Measurements from ENCODE around the gene SLC35B1.
A peak's percentile ranks its signal among the peaks of the same experiment; 100 is the strongest.
"Not testable (repeated sequence)": the region's sequence is repeated elsewhere in the genome, so short reads cannot be mapped to it uniquely, and the experiment has no call there.

The SLC35B1 gene

DNA sequence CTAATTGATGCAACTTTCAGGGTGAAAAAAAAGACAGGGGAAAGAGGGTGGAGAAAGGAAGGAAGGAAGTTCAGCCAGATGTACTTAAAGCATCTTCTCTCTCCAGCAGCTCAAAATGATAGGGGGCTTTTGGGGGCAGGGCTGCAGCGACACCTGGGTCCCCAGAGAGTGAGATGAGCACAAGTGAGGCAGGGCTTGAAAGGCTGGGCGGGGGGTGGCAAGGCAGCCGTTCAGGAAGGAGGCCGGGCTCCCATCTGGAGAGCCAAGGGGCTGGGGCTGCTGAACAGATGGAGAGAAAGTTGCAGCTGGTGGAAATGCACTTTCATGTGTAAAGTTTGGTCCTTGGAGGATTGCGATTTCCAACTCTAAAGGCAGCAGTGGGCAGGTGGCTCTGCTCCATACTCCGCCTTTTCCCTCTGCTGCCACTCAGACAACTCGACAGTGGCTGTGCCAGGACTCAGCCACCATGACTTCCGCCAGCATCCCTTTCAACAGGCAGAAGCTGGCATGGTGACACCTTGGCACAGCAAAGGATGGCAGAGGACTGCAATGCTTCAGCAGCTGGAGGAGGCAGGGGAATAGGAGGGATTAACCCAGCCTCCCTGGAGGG is 7.7 kb downstream of the SLC35B1 start:
- DNase-seq (ENCODE audit: low read depth in 2 of 2), result no peak

DNA sequence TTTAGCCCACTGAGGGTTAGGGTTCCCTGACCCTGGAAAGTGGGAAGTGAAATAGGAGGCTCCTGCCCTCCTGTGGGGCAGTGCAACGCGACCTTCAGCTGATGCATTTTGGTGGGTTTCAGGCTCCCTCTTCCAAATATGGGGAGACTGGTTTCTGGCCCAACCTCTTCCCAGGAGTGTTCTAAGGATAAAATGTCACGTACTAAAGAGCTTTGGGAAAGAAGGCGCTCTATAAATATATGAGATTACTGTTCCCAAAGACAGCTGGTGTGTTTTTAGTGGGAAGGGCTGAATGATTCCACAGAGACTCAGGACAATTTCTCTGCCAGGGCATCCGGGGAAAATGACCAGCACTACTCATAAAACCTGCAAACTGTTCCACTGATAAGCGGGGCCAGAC is 9.8 kb downstream of the SLC35B1 start:
- no peak for DNase-seq (ENCODE audit: low read depth in 2 of 2)

DNA sequence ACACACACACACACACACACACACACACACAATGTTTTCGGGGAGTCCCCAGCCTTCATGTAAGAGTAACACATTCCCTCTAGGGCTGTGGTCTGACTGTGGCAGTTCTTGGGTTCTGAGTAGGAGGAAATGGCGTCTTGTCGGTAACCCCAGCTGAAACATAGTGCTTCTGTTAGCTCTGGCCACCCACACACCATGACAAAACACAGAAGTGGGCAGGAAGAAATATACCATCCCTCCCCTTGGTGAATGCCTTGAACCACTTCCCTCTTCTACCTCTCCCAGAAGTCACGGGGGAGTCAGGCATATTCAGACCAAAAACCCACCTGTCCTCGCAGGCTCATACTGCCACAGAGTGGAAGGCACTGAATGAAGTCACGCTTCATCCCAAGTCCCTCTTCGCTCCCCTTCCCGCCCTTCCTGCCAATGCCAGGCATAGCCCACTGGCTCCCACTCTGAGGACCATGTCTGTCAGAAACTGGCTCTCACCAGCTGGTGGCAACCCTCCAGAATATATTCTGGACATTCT is 11.5 kb downstream of the SLC35B1 start:
- no peak for DNase-seq (ENCODE audit: low read depth in 2 of 2)

- DNase-seq (ENCODE audit: low read depth in 2 of 2), result no peak
Measured at GRCh38 chr17:49695698-49696232, 12.0 kb downstream of the SLC35B1 start.

DNA sequence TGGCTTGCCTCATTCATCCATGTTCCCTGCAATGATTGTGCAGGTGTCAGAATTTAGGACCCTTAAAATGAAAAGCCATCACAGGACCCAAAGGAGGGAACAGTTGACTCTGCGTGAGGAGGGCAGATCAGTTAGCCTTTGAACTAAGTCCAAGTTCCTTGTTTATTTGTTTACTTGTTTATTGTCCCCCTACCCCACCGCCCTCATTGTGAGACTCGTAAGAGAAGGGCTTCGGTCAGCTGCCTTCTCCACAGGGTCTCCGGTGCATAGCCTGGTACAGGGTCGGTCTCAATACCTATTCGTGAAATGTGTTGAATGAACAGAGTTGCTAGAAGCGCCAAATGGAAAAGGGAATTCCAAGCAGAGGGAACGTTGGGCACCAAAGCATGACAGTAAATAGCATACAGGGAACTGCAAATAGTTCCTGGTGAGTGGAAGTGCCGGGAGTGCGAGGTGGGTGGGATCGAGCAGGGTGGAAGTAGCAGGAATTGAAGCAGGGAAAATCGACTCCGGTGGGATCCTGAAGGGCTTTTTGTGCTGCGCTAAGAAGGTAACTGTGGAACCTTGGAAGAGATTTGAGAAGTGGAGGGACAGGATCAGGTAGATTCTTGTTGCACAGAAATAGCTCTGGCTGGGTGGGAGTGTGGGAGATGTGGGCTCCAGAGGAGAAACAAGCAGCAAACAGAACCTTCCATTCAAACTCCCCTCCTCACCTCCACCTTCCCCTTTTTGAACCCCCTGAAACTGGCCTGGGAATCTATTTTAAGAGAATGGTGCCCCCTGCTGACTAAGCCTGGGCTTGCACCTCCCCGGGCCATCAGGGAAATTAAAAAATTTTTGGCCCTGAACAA is 12.7 kb downstream of the SLC35B1 start:
- no peak for DNase-seq (ENCODE audit: low read depth in 2 of 2)

DNA sequence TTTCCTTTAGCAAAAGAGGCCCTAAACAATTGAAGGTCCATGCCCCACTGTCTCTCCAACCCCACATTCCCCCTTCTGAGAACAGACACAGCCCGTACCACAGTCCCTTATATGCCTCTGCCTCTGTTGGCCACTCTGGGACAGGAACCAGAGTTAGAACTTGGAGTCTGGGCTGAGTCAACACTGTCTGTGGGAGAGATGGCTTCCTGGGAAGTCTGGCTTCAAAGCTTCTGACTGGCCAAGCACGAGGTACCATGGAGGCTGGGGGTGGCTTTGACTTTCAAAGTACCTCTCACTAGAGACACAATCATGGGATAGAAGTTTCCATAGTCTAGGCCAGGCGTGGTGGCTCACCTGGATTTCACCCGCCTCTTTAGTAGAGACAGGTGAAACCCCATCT is 15.0 kb downstream of the SLC35B1 start:
- DNase-seq (ENCODE audit: low read depth in 2 of 2), result no peak

DNA sequence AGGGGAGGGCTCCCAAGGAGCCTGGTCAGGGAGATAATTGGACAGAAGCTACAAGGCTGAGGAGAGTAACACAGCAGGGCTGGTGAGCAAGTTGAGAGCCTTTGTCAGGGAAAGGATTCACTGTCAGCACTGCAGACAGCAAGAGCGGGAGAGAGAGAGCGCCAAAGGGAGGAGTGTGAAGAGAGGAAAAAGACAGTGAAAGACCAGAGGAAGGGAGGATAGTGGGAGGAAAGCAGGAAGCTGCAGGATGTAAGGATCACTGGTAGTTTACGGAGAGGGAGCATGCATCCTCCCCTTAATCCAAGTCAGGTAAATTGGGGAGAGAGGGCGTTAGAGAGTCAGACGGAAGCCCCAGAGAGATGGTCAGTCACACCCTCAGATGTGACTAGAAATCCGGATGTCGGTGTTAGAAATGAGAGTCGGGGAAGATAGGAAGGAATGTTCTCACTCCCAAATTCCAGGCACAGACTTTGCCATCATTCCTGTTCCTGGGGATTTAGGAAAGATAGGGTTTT is 16.0 kb downstream of the SLC35B1 start:
- no peak for DNase-seq (ENCODE audit: low read depth in 2 of 2)

DNA sequence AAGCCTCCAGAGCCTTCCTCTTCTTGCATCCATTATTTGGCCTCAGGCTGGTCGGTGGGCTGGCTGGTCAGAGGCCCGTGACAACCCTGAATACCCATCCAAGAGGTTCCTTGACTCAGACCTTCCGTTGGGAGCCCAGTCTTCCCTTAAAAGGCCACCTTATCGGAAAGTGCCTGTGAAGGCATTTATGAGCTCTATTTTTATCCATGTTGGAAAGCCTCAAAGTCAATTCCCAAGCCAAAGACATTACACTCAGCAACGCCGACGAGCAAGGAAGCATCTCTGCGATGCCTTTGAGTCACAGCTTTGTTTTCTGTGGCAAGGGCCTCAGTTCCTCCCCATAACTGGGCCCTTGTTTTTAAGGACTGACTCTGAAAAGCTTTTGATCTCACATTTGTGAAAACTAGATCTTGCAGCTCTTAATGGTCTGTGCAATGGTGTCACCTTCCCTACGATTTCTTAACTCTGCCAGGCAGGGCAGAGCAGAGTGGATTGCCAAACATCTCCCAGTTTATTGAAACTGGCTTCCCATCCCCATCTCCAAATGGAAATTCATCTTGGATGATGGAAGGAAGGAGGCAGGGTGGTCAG is 16.6 kb downstream of the SLC35B1 start:
- no peak for DNase-seq (ENCODE audit: low read depth in 2 of 2)

DNA sequence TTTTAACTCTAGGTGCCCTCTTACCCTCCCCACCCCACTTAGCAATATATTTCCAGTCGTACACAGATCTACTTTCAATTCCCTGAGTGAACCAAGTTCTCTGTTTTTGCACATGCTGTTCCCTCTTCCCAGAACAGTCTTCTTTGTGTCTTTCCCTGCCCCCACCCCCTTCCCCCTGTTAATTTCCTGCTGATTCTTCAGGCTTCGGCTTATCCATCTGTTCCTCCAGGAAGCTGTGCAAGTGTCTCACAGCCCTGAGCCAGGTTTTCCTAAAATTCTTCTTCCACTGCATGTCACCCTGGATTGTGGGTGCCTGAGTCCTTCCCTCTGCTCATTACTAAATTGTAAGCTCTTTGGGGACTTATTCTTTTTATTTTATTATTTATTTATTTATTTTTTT is 17.5 kb downstream of the SLC35B1 start:
- DNase-seq (ENCODE audit: low read depth in 2 of 2), result no peak

DNA sequence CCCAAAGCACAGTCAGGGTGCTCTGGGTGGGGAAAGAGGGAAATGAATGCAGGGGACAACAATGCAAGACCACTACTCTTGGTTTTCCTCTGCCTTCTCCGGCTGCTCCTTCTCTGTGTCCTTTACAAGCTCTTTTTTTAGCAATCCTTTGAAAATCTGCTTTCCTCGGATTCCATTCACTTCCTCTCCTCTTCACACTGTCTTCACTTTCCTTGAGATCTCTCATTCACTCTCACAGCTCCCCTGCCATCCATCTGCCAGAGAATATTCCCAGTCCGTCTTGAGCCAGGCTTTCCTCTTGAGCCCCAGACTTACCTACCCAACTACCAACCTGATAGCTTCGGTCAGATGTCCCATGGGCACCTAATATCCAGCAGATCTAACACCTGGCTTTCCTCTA is 18.9 kb downstream of the SLC35B1 start:
- no peak for DNase-seq (ENCODE audit: low read depth in 2 of 2)

DNA sequence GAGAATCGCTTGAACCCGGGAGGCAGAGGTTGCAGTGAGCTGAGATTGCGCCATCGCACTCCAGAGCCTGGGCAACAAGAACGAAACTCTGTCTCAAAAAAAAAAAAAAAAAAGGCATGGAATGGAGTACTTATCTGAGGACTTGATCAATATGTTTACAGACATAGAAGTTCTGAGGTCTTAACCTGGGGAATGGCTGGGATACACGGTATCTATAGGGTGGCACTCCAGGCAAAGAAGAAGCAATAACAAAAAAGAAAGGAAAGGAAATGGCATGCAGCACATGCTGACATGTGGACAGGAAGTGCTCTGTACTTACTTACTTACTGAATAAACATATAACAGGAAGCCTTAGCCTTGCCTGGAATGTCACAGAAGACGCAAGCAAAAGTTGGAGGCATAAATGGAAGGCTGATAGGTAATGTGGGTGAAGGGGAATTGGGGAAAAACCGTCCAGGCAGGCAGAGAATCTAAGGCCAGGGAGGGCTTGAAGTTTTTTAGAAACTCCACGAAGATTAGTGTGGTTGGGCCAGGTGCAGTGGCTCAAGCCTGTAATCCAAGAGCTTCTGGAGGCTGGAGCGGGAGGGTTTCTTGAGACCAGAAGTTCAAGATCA is 19.8 kb downstream of the SLC35B1 start:
- no peak for DNase-seq (ENCODE audit: low read depth in 2 of 2)

DNA sequence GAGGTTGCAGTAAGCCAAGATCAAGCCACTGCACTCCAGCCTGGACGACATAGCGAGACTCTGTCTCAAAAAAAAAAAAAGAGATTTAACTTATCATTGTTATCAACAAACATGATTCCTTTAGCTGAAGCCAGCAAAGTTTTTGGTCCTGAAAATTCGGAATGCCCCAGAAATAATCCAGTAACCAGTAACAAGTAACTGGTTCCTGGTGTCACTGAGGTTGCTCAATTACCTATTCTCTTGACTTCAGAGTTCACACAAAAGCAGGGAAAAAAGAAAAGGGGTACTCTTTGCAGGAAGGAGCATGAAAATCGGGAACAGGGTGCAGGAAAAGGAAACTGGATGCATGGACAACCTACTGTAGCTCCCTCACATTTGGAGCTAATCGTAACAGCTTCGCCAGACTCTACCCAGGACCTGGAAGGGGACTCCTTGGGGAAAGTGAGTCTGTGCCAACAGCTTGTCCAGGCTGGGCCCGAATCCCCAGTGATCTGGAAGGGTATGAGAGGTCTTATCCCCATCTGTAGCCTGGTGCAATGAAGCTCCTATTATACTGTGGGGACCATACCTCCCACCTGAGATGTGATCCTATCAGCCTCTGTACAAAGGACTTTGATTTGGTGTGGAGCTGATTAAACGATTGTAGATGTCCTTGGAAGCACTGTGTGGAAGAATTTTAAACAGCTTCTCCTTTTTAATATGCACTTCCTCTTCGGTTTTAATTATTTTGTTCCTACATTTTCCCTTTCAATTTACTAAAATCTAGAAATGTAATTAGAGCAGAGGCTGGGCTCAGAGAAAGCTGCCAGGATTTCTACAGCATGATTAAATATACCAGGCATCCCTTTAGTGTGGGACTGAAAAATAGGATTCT is 26.4 kb downstream of the SLC35B1 start:
- DNase-seq (ENCODE audit: low read depth in 2 of 2), result no peak

- no peak for DNase-seq (ENCODE audit: low read depth in 2 of 2)
Measured at GRCh38 chr17:49680314-49680713, 27.4 kb downstream of the SLC35B1 start.

GRCh38 chr17:49677933-49678847 is 29.6 kb downstream of the SLC35B1 start, which contains the start of gene SPOP:
TSS of gene SPOP (minus strand) at chr17:49678097. CDS start at chr17:49622810, 55,287 bp downstream.
- DNase-seq (ENCODE audit: low read depth in 2 of 2), result peak; percentile 99

DNA sequence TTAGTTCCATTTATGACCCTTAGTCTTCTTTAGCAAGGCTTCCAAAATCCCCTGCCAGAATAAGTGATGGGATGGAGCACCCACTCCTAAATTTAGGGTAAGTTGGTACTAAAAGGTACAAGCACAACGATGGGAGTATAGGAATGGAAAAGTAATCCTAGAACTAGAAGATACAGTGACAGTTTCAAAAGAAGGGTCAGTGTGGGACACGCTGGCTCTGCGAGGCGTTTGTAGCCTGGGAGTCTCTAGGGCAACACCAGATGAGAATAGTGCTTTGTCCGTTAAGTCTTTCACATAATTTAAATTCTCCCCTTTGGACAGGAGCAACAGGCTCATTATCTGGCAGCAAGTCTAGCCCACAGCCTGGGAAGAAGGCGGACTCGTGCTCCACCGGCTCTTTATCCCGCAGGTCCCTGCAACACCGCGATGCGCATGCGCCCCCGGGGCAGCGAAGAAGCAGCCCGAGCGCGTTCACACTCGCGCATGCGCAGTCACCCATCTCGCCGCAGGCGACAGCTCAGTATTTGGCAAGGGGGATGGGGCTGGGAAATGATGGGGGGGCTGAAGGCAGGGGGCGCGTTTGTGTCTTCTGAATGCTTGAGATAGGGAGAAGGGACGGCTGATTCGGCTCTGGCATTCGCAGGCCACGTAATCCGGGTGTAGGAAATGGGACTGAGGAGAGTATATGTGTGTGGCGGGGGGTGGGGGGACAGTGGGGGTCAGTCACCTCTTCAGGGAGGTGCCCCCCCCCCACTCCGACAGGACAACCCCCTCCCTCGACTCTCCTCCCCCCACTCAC is 30.4 kb downstream of the SLC35B1 start:
- DNase-seq (ENCODE audit: low read depth in 2 of 2), result peak; percentile 86

DNA sequence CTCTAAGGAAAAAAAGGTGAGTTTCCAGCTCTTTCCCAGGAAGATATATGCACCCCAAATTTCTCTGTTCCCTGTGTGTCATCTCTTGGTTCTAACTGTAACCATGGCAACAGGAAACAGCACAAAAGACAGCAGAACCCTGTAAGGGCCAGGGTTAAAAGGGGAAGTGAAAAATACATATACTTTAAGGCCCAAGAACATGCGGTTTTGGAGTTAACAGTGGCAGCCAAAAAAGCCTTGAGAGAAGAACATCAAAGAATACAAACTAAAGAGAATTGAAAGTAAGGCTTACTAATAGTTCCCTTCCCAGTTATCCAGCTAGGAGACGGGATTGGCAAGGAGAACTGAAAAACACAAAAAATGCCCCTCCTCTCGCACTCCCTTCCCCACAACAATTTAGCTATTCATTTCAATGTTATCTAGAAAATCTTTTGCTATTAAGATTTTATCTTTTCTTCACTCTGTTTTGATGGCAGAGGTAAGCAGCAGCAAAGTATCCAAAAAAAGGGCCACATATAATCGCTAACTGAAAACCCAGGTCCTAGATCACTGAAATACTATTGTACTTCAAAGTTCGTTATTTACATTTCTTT is 31.4 kb downstream of the SLC35B1 start:
- no peak for DNase-seq (ENCODE audit: low read depth in 2 of 2)

GRCh38 chr17:49674507-49674906 is 33.3 kb downstream of the SLC35B1 start:
- no peak for DNase-seq (ENCODE audit: low read depth in 2 of 2)

DNA sequence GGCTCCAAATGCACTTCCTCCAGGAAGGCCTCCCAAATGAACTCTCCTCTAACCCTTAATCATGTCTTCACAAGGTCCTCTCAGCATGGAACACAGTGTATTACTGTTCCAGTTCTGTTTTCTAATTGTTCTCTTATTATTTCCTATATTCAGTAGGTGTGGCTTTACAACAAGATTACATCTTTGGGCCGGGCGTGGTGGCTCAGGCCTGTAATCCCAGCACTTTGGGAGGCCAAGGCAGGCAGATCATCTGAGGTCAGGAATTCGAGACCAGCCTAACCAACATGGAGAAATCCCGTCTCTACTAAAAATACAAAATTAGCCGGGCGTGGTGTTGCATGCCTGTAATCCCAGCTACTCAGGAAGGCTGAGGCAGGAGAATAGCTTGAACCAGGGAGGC is 34.1 kb downstream of the SLC35B1 start:
- DNase-seq (ENCODE audit: low read depth in 2 of 2), result not testable (repeated sequence)

All from fibroblast of skin of left quadriceps (primary cell).